ENCODE data around the gene FAXC.

The FAXC gene

GRCh38 chr6:99349171-99350141 lies at the start of gene FAXC:
TSS of gene FAXC (minus strand) at chr6:99349674. CDS start at chr6:99349372, 302 bp downstream.
- no peak for TF ChIP-seq CTCF (IDR thresholded peaks at IDR 0.05)
- Histone ChIP-seq H3K4me3 (peak within 1 kb of the TSS; percentile 91), H3K27ac (peak within 1 kb of the TSS; percentile 54 to 82)
- no peak for DNase-seq (ENCODE audit: low spot score)

GRCh38 chr6:99397287-99397686 lies 47.8 kb upstream of the FAXC start:
- DNase-seq (ENCODE audit: low spot score): no peak
- no peak for TF ChIP-seq CTCF (IDR thresholded peaks at IDR 0.05)
- Histone ChIP-seq H3K4me3 (no peak overlapping the region), H3K27ac (no peak overlapping the region)

- peak; percentile 75 for DNase-seq (ENCODE audit: low spot score)
- H3K4me3 ChIP-seq: peak within 1 kb of the TSS; percentile 87
- TF ChIP-seq CTCF (IDR thresholded peaks at IDR 0.05): no peak
- peak within 1 kb of the TSS; percentile 58 to 90 for H3K27ac ChIP-seq
These were observed 44.4 kb upstream of the FAXC start, which contains the start of gene COQ3 for GRCh38 chr6:99393698-99394531. TSS of gene COQ3 (minus strand) at chr6:99394195. CDS start at chr6:99394179, 16 bp downstream.

GRCh38 chr6:99393366-99393697 lies 43.9 kb upstream of the FAXC start:
- Histone ChIP-seq H3K27ac (peak overlapping the region; percentile 58 to 90), H3K4me3 (peak overlapping the region; percentile 87)
- no peak for TF ChIP-seq CTCF (IDR thresholded peaks at IDR 0.05)
- no peak for DNase-seq (ENCODE audit: low spot score)

GRCh38 chr6:99390896-99391295 lies 41.4 kb upstream of the FAXC start:
- no peak for DNase-seq (ENCODE audit: low spot score)
- no peak for TF ChIP-seq CTCF (IDR thresholded peaks at IDR 0.05)
- Histone ChIP-seq H3K4me3 (no peak overlapping the region), H3K27ac (no peak overlapping the region)

- Histone ChIP-seq H3K4me3 (no peak overlapping the region), H3K27ac (no peak overlapping the region)
- no peak for DNase-seq (ENCODE audit: low spot score)
- TF ChIP-seq CTCF (IDR thresholded peaks at IDR 0.05): no peak
These were observed 35.0 kb upstream of the FAXC start for GRCh38 chr6:99384507-99384906.

Data from coronary artery (tissue), 2 donors.